Eye (tissue), 1 donor: ENCODE data around the gene ARHGEF17.

Experiments used
- DNase-seq: peaks from one replicate; pipeline ENCODE4 v3.0.0-alpha.2; 2015

Gene ARHGEF17

DNA sequence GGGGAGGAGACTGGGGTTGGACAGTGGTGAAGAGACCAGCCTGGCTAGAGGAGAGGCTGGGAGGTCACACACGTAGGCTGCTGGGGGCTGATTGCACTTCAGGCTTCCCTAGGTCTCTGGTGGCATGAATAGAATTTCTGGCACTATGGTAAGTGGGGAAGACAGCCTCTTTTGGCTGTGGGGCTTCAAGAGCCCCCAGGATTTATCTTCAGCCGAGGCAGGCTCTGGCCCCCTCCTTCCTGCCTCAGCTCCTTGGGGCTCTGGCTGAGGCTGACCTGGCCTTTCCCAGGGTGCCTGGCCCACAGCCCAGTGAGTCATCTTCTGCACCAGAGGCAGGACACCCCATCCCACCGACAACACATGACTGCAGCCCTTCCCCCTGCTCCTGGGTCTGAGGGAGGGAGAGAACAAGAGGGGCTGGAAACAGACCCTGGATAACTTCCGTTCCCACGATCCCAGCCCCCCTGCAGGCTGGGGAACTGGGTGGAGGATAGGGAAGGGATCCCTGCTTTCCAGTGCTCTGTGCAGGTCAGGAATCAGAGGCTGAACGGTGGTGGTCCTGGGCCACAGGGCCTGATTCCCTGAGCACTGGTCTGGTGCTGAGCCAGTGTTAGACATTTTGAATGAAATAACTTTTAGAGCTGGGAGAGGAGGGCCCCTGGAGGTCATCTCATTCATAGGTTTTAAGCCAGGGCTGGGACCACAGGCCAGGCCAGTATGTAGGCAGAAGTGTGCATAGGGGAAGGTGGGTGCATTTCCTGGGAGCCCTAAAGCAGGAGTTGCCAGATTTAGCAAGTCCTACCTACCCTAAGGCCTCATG is 26.5 kb downstream of the ARHGEF17 start:
- peak; percentile 48 for DNase-seq

DNA sequence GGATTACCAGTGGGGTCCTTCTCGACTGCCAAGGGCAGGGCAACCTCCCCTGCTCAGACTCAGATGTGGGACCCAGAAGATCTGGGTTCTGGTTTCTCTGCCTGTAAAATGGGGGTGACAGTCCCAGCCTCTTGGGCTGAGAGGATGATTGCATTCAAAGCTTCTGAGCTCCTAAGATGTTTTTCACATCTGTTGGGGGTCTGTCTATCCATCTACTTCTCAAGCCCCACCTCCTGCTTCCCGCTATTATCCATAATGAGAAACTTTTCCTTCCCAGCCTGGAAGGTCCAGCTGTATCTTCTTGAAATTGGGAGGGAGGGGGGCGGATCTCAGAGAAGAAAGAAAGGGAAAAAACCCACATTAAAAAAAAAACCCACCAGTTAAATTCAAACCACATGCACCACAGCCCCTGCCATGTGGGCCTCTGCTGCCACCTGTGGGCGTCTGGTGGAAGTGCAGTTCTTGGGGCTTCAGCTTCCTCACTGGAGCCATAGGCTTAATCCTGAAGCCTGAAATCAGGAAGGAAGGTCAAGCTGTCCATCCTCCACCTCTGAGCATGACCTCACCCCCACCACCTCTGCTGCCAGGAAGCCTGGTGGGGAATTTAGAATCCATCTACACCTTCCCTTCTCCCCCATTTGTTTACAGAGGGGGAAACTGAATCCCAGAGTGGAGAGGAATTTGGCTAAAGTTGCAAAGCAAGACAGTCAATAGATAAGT is 27.3 kb downstream of the ARHGEF17 start:
- peak; percentile 97 for DNase-seq

DNA sequence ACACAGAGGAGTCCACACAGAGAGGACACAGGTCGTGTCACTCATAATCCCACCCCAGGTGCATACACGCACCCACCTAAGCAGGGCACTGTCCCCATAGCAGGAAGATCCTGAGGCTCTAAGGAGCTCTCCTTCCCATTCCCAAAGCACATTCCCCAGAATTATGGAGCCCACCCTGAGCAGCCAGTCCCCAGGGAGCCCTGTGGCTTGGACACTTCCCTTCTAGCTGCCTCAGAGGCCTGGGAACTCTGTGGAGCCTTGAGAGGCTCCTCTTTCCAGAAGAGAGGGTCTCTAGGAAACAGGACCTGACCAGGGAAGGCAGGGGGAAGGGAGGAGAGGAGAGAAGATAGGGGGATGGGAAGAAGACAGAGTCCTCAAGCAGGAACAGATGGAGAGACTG is 29.8 kb downstream of the ARHGEF17 start:
- no peak for DNase-seq

DNA sequence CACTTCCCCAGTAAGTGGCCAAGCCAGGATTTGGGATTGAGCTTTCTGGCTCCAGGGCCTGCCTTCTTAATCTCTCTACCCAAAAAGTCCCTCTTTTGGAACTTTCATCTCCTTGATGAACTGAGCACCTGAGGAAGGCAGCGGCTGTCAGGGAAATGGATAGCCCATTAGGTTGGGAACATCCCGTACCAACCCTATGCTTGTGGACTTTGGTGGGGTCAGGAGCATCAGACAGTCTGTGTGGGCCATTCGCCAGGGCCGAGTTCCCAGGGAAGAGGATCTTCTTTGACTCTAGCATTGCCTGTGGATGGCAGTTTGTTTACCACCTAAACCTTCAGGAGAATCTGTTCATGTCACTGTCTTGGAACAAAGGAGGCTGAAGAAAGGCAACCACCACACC is 30.2 kb downstream of the ARHGEF17 start:
- no peak for DNase-seq

- DNase-seq, result no peak
Measured at GRCh38 chr11:73340164-73340563, 32.1 kb downstream of the ARHGEF17 start.

- peak; percentile 61 for DNase-seq
Measured at GRCh38 chr11:73342633-73343032, 34.6 kb downstream of the ARHGEF17 start.

DNA sequence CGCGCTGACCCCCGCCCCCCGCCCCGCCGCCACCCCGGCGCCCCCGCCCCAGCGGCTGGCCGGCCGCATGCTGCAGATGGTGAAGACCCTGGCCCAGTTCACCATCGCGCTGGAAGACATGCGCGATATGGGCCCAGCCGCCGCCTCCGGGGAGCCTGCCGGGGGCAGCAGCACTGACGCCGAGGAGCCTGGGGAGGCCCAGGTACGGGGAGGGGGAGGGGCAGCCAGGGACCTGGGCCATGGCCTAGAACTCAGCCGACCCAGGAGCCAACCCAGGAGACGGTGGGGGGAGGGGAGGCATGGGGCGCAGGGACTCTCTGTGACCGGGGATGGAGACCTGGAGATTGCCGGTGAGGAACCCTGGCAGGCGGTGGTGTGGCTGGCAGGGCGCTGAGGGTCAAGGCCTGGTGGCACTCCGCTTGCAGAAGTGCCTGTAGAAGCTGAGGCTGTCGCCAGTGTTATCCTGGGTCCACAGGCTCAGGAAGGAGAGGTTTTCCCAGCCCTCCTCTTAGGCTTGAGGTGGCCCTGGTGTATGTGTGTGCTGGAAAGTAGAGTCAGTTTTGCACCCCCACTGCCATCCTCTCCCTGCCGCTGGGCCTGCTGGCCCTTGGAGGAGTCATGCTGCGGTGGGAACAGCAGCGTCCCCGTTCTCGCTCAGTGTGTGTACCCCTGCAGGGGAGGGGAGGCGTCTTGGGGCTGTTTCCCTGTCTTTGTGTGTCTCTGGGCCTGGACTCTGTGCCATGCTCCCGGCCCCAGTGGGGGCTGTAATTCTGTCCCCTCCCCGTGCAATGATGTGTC is 35.2 kb downstream of the ARHGEF17 start:
- peak; percentile 54 for DNase-seq

DNA sequence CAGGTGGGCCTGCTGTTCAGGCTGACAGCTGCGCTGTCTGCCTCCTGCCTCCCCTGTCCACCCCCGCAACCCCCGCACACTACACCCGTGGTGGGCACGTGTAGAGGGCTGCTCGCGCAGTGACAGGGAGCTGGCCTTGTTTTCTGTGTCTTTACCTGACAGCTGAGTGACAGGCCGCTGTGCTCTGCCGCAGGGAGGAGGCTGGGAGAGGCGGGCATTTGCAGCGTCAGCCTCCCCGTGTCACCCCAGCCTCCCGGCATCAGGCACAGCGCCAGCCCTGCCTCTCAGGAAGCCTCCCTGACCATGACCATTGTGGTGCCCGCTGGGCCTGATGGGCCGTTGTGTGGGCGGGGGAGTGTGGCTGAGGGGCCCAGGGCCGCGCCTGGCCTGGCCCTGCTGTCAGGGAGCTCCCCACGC is 36.1 kb downstream of the ARHGEF17 start:
- peak; percentile 46 for DNase-seq

DNA sequence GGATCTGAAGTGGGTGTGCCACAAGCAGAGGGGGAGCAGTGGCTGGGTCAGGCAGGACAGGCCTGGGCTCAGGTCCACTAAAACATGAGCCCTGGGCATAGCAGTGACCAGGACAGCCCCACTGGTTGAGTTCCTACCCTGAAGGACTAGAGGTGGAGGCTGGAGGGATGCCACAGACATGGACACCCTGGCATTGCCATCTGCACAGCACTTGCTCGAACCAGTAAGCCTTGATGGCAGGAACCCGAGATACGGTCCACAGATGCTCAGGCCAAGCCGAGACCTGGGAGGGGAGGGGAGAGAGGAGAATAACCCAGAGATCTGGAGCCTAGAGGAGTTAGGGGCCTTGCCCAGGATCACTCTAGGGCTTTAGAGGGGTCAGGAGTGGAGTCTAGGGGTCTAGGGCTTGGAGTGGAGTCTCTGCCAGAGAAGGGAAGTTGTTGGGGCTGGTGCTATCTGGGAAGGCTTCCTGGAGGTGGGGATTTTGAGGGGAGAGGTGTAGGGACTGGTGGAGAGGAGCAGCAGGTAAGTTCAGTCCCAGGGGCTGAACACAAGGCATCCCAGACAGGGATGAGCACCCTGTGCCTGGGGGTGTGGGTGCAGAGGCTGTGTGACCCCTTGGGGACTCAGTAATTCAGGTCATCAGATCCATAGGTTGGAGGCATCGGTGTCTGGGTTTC is 37.5 kb downstream of the ARHGEF17 start:
- no peak for DNase-seq

DNA sequence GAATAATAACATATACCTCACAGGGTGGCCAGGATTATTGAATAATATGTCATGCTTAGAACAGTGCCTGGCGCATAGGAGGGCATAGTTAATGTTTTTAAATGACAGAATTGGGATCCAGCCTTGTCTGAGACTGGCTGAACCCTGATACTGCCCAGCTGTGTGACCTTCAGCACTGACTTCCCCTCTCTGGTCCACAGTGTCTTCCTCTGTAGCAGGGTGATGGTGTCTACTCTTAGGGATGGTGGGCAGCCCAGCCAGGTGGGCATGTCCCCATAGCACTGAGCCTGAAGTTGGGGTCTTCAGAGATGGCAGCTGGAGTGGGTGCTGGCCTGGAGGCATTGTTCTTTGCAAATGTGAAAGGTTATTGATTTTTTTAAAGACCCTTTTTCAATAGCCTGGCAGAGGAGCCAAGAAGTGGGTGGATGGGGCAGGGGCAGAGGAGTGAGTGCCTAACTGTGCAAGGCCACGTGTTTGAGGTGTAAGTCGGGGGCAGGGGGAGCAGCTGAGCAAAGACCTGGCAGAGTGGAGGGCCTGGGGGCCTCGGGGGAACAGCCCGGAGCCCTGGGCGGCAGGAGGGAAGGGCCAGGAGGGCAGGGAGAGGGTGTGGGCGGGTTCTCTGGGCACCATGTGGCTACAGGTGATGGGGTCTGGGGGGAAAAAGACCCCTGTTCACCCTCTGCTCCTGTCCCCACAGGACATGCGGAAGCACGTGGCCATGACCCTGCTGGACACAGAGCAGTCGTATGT is 38.3 kb downstream of the ARHGEF17 start:
- no peak for DNase-seq

DNA sequence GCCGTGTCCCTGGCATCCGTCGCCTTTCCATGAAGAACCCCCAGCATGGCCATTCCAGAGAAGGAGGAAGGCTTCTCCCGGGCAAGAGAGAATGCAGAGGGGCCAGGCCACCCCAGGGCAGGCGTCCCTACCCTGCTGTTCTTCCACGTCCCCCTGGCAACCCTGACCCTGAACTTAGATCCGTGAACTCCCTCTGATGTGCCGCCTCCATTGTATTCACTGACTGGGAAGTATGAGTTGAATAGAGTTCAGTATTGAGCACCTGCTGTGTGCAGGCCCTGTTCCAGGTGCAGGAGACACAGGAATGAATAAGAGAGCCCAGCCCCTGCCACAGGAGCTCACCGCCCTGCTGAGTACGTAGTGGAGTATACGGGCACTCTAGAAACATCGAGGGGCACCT is 39.0 kb downstream of the ARHGEF17 start:
- no peak for DNase-seq

DNA sequence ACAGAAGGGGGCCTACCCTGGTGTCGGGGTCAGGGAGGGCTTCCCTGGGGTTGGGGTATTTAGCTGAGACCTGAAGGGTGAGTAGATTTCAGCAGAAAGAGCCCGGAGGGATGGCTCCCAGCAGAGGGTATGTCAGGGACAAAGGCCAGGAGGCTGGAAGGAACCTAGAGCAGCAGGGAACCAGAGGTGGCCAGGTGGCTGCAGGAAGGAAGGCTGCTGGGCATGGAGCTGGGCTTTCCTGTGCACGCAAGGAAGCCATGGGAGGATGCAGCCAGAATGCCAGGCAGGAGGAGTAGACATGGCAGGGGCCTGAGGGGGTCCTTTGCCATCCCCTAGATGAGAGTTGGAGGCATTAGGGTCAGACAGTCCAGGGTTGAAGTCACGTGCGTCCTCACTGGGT is 40.8 kb downstream of the ARHGEF17 start:
- DNase-seq, result no peak

DNA sequence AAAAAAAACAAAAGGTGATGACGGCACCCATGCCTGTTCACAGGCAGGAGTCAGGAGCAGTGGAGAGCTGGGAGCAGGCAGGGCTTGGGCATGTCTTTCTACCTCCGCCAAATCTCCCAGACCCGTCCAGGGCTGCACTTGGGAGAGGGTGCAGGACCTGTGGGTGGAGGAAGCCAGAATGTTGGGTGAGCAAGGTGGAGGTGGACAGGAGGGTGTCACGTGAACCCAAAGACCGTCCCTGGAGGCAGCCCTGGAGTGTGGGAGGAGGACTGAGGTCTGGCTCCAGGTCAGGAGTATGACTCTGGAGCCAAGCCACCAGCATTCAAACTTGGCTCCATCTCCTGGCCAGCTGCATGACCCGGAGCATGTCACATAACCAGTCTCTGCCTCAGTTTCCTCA is 41.6 kb downstream of the ARHGEF17 start:
- no peak for DNase-seq

- DNase-seq, result peak; percentile 85
Measured at GRCh38 chr11:73350908-73351636, 43.0 kb downstream of the ARHGEF17 start.

DNA sequence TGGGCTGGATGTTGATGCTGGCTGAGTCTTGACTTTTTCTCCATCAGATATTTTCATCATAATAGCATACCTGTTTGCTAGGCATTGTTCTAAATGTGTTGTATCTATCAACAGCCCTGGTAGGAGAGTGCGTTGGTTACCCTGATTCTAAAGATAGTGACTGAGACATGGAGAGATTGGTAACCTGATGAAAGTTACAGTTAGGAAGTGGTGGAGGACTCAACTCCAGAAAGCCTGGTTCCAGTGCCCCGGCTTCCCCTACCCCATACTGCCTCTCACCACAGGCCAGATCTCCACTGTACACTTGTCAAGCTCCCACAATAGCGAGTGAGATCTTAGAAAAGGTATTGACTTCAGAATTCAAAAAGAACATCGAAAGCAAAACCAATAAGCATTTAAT is 45.3 kb downstream of the ARHGEF17 start:
- no peak for DNase-seq

DNA sequence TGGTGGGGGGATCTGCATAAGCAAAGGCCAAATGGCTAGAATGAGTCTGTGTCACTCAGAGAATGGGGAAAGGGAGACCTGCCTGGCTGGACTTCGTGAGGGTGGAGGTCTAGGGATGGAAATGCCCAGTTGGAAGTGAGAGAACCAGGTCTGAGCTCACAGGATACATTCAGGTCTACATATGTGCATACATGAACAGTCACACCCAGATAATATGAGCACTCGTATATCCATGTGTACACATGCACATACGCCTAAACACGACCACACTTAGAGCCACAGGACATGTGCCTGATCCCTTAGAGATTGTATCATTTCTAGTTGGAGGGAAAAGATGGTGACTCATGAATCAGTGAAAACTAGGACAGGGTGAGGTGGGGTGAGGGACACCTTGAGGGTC is 47.0 kb downstream of the ARHGEF17 start:
- no peak for DNase-seq

GRCh38 chr11:73356979-73357860 is 49.1 kb downstream of the ARHGEF17 start:
- peak; percentile 85 for DNase-seq

GRCh38 chr11:73358071-73358470 is 50.0 kb downstream of the ARHGEF17 start:
- no peak for DNase-seq

DNA sequence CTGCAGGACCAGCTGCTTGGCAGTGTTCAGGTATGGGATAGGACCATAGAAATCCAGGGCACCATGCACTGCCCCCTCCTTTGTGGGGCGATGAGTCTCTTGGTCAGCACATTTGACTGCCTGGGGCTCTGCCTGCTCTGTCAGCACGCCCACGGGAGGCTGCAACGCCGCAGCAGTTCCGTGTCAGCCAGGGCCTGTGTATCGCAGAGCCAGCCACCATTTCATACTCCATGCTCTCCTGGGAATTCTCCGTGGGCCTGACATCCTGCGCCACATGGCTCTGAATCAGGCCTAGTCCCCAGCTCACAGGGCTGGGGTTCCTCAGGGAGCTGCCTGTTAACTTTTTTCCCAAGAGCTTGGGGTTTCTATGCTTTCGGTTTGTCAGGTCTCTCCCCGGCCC is 51.3 kb downstream of the ARHGEF17 start:
- peak; percentile 38 for DNase-seq
